ENCODE results near the gene KPTN.

Gene KPTN

GRCh38 chr19:47483800-47484690, at the start of gene KPTN:
KPTN (minus strand) TSS chr19:47484219; CDS start chr19:47484160, 59 bp downstream.
- peak; percentile 96 for DNase-seq

DNA sequence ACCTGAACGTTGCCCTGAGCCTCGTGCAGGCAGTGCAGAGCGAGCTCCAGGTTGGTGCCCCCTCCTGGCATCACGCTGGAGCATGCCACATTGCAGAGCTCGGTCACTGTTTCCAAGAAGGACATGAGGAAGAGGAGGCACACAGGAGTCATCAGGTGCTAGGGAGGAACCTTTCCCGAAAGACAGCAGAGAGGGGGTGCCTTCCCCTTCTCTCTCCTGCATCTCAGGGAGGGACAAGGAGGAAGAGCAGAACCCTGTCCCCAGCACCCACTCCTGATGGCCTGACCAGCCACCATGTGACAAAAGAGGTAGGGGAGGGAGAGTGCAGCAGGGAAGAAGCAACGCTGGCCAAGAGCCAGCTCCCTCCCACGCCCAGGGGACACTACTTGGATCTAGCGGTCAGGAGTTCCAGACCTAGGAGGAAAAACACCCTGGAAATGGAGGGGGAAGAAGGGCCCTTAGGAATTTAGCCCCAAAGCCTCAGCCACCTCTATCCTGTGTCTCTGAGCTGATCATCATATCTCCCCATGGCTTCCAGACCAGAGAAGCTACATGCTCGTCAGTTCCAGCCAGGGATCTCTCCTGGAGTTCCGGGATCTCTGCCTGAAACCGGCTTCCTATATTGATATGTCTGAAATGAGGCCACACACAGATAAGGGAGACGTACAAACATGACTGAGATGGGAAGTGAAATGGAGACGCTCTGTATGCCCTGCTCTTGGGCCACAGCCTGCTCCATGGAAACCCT, 47.8 kb upstream of the KPTN start:
- no peak for DNase-seq

DNA sequence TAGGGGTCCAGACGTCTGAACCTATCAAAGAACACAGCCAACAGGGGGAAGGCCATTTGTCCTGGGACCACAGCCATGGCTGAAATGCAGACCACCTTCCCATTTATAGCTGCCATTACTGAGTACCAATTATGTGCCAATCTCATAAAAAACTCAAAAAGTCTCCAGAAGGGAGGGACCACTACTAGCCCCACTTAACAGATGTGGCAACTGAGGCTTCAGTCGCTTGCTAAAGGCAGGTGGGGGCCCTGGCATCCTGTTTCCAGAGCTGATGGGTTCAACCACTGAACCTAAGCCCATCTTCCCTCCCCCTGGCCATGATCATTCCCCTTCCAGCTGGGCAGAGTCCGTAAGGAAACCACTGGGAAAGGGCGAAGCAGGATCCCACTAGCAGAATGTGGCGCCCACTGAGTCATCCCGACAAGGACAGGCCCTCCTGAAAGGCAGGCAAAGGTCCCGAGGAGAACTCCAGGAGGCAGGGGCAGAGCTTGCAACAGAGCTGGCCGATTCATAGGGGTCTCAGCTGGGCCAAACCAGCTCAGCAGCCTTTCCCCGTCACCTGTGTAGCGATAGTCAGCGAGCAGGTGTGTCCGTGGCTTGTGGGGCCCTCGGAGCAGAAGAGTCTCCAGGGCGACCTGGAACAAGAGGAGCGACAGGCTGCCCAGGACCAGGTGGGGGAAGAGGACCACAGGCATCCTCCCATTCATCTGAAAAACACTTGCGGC, 45.2 kb upstream of the KPTN start:
- no peak for DNase-seq

DNA sequence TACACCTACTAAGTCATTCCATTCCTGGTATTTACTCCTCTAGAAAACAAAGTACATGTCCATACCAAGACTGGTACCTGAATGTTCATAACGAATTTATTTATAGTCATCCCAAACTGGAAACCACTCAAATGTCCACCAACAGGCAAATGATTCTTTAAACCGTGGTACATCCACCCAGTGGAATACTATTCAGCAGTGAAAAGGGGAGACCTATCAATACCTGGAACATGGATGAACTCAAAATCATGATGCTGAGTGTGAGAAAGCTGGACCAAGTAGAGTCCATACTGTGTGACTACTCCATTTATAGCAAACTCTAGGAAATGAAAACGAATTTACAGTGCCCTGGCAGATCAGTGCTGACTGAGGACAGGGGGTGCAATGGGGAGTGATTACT, 42.8 kb upstream of the KPTN start:
- DNase-seq, result no peak

- no peak for DNase-seq
Observed at GRCh38 chr19:47523473-47523872, 39.5 kb upstream of the KPTN start.

- no peak for DNase-seq
Observed at GRCh38 chr19:47521473-47522180, 37.6 kb upstream of the KPTN start.

DNA sequence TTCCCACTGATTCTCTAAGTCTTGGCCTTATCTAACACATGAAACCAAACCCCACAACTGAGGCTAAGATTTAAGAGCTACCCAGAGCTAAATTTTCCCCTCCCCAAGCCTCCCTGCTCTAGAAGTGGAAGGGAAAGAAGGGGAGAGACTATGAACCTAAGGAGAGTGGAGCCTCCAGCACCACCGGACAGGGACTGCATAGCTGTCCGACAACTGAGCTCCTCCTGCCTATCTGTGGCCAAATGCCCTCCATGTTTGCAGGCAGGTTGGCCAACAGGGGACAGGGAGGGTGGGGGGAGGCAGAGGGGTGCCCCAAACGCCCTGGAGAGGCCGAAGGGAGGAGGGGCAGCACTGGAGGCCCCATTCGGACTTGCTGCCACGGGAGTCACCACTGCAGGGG, 36.8 kb upstream of the KPTN start:
- DNase-seq, result no peak

DNA sequence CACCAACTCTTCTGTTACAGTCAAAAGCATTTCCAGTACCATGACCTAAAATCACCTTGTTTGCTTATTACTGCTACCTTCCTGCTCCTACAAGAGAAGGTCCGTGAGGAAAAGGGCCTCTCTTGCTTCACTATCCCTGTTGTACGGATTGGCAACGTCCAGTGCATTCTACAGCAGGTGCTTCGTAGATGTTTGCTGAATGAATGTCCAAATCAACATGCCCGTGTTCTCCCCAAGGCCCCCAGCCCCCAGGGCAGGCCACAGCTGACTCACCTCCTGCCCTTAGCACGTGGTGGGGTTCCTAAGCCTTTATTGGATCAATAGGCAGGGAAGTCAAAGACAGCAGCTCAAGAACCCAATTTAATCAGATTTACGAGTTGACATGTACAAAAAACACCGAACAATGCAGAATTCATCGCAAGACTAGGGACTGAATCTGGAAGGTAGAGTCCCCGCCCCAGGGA, 36.4 kb upstream of the KPTN start:
- DNase-seq, result no peak

GRCh38 chr19:47518854-47519253, 34.8 kb upstream of the KPTN start:
- DNase-seq, result no peak

GRCh38 chr19:47518139-47518538, 34.1 kb upstream of the KPTN start:
- no peak for DNase-seq

DNA sequence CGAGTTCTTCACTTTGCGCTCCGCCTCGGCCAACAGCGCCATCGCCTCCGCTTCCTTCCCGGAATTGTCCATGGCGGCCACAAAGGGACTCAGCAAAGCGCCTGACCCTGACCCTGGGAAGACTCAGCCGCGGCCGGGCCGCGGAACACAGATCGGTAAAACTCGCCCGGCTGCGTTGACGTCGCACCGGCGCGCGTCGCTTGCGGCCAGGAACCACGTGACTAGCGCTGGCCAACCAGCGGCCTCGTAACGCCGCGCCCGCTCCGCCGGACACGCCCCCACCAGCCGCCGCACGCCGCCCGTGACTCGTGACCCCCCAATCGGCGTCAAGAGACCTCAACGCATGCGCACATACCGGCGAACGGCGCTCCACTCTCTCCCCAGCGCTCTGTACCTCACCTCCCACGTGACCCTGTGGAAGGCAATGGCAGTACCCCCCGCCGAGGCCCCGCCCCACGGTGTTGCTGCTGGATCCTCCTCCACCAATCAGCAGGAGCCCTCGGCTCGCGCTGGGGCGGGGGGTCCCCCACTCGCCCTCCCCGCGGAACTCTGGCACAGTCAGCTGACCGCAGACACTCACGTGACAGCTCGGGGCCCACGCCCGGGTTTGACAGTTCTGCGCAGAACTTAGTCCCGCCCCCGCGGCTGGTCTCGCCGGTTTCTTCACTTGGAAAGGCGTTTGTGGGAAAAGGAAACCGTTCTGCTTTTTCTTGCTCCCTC, 31.0 kb upstream of the KPTN start, which contains the start of gene NAPA:
TSS of gene NAPA (minus strand) at position 195 of the 720 bp plus-strand sequence. CDS start at position 72, 123 bp downstream.
- DNase-seq, result peak; percentile 100

DNA sequence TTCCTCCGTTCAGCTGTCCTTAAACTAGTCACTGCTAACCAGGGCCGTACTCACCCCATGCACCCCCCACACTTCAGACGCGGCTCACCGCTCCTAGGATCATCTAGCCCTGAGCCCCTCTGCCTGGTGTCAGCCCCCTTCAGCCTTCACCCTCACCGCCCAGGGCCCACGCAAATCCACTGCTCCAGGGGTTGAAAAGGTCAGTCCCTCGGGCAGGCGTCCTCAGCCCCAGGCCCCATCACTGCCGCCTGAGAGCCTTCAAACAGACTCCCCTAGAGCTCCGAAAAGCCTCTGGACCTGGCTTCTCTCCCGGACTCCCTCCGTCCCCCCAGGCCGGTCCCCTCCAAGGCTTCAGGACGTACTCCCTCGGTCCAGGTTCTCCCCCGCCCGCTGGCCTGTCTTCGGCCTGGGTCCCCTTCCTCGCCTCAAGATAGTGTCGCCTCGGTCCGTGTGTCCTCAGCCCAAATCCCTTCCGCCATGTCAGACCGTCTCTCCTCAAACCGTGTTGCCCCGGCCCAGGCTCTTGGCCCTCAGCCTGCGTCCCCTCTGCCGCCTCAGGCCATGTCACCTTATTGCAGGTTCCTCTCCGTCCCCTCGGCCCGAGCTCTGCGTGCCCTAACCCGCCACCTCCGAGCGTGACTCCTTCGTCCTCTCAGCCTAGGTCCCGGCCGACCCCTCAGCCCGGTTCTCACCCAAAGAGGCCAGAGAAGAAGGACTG, 30.3 kb upstream of the KPTN start:
- no peak for DNase-seq

- no peak for DNase-seq
Observed at GRCh38 chr19:47512948-47513319, 28.9 kb upstream of the KPTN start.

GRCh38 chr19:47512183-47512947, 28.3 kb upstream of the KPTN start:
- DNase-seq, result no peak

GRCh38 chr19:47511681-47512080, 27.7 kb upstream of the KPTN start:
- DNase-seq, result no peak

DNA sequence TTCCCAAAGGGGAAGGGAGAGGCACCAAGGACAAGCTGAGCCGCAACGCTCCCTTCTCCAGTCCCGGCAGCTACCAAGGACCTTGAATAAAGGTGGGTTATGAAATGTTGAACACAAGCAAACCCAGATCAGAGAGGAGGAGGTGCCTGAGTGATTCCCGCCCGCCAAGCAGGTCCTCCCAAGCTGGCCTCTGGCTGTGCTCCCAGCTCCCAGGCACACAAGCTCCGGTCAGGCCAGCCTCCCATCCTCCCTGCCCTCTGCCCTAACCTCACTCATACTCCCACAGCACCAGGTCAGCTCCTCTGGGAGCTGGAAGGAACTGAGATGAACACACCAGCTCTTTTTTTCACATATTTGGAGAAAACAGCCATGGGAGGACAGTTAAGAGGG, 27.1 kb upstream of the KPTN start:
- no peak for DNase-seq

- DNase-seq, result no peak
Observed at GRCh38 chr19:47510516-47511127, 26.6 kb upstream of the KPTN start.

GRCh38 chr19:47509973-47510372, 26.0 kb upstream of the KPTN start:
- no peak for DNase-seq

GRCh38 chr19:47509170-47509847, 25.3 kb upstream of the KPTN start:
- no peak for DNase-seq
